Lower lobe of right lung (tissue), 2 donors: Measurements from ENCODE around the gene LEPR. TPM values are rescaled to one million over a fixed set of nuclear protein-coding genes. Genes with fewer than 3 reads are reported as not detected.

Experiments used
- ATAC-seq, 2 donors: fragments of 200-7000 bp; cut with Tn5 transposase; one replicate each; pipeline ENCODE4 v1.9.1; 2020 to 2022; ENCODE audit warnings: mild to moderate bottlenecking in 2 of 2, moderate library complexity in 2 of 2
- DNase-seq: peaks from one replicate; pipeline ENCODE4 v3.0.0-alpha.2; 2020
- H3K27ac ChIP-seq: fragments of 200-600 bp; one replicate; pipeline ENCODE4 v1.8.0; 2022
- H3K27me3 ChIP-seq: fragments of 200-600 bp; one replicate; pipeline ENCODE4 v1.8.0; 2022; ENCODE audit warnings: low read depth
- H3K36me3 ChIP-seq: fragments of 200-600 bp; one replicate; pipeline ENCODE4 v1.8.0; 2022; ENCODE audit warnings: mild to moderate bottlenecking
- H3K4me1 ChIP-seq: fragments of 200-600 bp; one replicate; pipeline ENCODE4 v1.8.0; 2022
- H3K4me3 ChIP-seq: fragments of 200-600 bp; one replicate; pipeline ENCODE4 v1.8.0; 2022; ENCODE audit warnings: mild to moderate bottlenecking
- H3K9me3 ChIP-seq: fragments of 200-600 bp; one replicate; pipeline ENCODE4 v1.8.0; 2022
- intact Hi-C: fragments of 100-400 bp; cut with DNase I; formaldehyde crosslinking; loops from one replicate; pipeline ENCODE4 v1.11.0; 2022
- total RNA-seq: library from RNA; stranded (reverse); fragmentation: NEBNext Ultra II Directional; extraction: Animal tissue kit (Norgen Biotek cat#: 25700); gene quantifications from one replicate; pipeline ENCODE4 v1.2.1, GENCODE V29; 2021
- TF ChIP-seq, protein P1 (sequence below): fragments of 200-600 bp; IDR thresholded peaks from one replicate; pipeline ENCODE4 v1.8.0; 2022; ENCODE audit warnings: antibody characterized with exemption, mild to moderate bottlenecking
- donor health status: DM: no; HTN: yes; CAD: no; lungs with severe emphysema.

LEPR gene
- total RNA-seq, 1 donor from 2014 or later = 27.7 TPM

DNA sequence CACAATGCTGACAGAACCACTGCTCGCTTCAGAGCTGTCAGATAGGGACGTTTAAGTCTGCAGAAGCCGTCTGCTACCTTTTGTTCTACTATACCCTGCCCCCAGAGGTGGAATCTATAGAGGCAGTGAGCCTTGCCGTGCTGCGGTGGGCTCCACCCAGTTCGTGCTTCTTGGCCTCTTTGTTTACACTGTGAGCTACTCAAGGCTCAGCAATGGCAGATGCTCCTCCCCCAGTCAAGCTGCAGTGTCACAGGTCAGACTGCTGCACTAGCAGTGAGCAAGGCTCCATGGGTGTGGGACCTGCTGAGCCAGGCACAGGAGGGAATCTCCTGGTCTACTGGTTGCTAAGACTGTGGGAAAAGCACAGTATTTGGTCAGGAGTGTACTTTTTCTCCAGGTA is 47.1 kb downstream of the LEPR start:
- peaks cover 11% of the 10 kb centered on the region for H3K4me1 ChIP-seq
- H3K27ac ChIP-seq = no peak overlapping the region
- TF ChIP-seq, protein P1, sequence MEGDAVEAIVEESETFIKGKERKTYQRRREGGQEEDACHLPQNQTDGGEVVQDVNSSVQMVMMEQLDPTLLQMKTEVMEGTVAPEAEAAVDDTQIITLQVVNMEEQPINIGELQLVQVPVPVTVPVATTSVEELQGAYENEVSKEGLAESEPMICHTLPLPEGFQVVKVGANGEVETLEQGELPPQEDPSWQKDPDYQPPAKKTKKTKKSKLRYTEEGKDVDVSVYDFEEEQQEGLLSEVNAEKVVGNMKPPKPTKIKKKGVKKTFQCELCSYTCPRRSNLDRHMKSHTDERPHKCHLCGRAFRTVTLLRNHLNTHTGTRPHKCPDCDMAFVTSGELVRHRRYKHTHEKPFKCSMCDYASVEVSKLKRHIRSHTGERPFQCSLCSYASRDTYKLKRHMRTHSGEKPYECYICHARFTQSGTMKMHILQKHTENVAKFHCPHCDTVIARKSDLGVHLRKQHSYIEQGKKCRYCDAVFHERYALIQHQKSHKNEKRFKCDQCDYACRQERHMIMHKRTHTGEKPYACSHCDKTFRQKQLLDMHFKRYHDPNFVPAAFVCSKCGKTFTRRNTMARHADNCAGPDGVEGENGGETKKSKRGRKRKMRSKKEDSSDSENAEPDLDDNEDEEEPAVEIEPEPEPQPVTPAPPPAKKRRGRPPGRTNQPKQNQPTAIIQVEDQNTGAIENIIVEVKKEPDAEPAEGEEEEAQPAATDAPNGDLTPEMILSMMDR = no peak
- H3K9me3 ChIP-seq = no peaks in the 10 kb centered on the region
- no peak for DNase-seq
- no peak overlapping the region for H3K4me3 ChIP-seq
- ATAC-seq = peak in 1 of 2 donors; percentile 27
- intact Hi-C loops = no loop called here
- H3K27me3 ChIP-seq = no peaks in the 10 kb centered on the region
- no peaks in the 10 kb centered on the region for H3K36me3 ChIP-seq

DNA sequence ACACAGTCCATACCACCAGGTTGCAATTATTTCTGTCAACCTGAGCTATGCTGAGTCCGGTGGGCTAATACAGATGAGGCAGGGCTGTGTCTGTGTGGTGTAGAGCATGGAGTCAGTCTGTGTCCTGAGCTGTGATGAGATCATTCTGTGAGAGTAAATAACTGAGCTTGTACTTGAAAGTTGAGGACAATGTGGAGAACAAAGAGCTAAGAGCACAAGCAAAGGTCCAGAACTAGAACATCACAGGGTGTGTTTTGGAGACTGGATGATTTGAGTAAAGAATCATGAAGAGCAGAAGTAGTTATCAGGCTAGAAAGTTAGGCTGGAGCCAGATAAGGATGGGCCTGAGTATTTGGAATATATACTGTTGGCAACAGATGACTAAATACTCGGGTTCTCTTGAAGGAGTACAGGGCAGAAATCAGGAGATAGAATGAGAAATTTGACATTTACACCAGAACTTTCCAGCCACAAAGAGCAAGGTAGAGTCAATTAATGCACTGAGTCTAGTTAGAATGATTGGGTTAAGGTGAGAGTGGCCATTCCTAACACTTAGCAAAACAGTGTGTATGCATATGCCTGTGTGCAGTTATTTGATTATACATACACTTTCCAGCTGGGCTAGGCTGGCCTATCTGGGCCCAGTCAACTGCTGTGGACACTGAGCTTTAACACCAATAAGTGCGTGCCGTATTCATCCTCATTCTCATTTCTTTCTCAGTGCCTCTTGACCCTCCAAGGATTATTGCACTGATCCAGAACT is 48.8 kb downstream of the LEPR start:
- H3K27ac ChIP-seq = peak overlapping the region; percentile 22
- H3K36me3 ChIP-seq = no peaks in the 10 kb centered on the region
- DNase-seq (no peak), ATAC-seq (no peak)
- H3K9me3 ChIP-seq = no peaks in the 10 kb centered on the region
- H3K27me3 ChIP-seq = no peaks in the 10 kb centered on the region
- H3K4me1 ChIP-seq = peaks cover 11% of the 10 kb centered on the region
- H3K4me3 ChIP-seq = no peak overlapping the region
- intact Hi-C loops = no loop called here
- TF ChIP-seq, protein P1 = no peak

GRCh38 chr1:65469889-65470340 is 49.4 kb downstream of the LEPR start:
- Histone ChIP-seq H3K27me3 (no peaks in the 10 kb centered on the region), H3K4me1 (peaks cover 11% of the 10 kb centered on the region), H3K9me3 (no peaks in the 10 kb centered on the region), H3K27ac (peak overlapping the region; percentile 22), H3K4me3 (no peak overlapping the region), H3K36me3 (no peaks in the 10 kb centered on the region)
- intact Hi-C loops = no loop called here
- DNase-seq = no peak
- TF ChIP-seq, protein P1 = no peak
- ATAC-seq = no peak

Other genes starting within 250 kb of the LEPR start
- gene DNAJC6, start 111.1 kb upstream of the LEPR start, total RNA-seq = 10.5 TPM
- 96.6 TPM for gene LEPROT, start within 50 bp of the LEPR start, total RNA-seq